Smooth muscle cell (in vitro differentiated cells): ENCODE measurements around the gene SLC16A10. TPM values are rescaled to one million over a fixed set of nuclear protein-coding genes. Genes with fewer than 3 reads are reported as not detected.
"Not testable (repeated sequence)": the region's sequence is repeated elsewhere in the genome, so short reads cannot be mapped to it uniquely, and the experiment has no call there.

Experiments
- DNase-seq: peaks from one replicate; lab custom pipeline; 2025; ENCODE audit not compliant: unreplicated experiment; lab: John Stamatoyannopoulos, UW
- H2AFZ ChIP-seq: fragments of 200-600 bp; sonication (generic); 2 replicates; pipeline ENCODE4 v1.6.0; 2016; ENCODE audit warnings: antibody characterized with exemption, low read depth, mild to moderate bottlenecking
- H3F3A ChIP-seq: fragments of 200-600 bp; sonication (generic); 2 replicates; pipeline ENCODE4 v1.6.0; 2017; ENCODE audit warnings: antibody characterized with exemption, low read depth
- H3K27ac ChIP-seq: fragments of 200-600 bp; sonication (generic); 2 replicates; pipeline ENCODE4 v1.5.1; 2016; ENCODE audit warnings: low read depth, mild to moderate bottlenecking
- H3K27me3 ChIP-seq: fragments of 200-600 bp; sonication (generic); 2 replicates; pipeline ENCODE4 v1.6.1; 2016; ENCODE audit warnings: low read depth, mild to moderate bottlenecking
- H3K36me3 ChIP-seq: fragments of 200-600 bp; sonication (generic); 2 replicates; pipeline ENCODE4 v1.5.1; 2016; ENCODE audit warnings: low read depth
- H3K4me1 ChIP-seq: fragments of 200-600 bp; sonication (generic); 2 replicates; pipeline ENCODE4 v1.5.1; 2016; ENCODE audit warnings: low read depth
- H3K4me2 ChIP-seq: fragments of 200-600 bp; sonication (generic); 2 replicates; pipeline ENCODE4 v1.6.0; 2016; ENCODE audit warnings: mild to moderate bottlenecking
- H3K4me3 ChIP-seq: fragments of 200-600 bp; sonication (generic); 2 replicates; pipeline ENCODE4 v1.5.1; 2016; ENCODE audit warnings: mild to moderate bottlenecking
- H3K79me2 ChIP-seq: fragments of 200-600 bp; sonication (generic); 2 replicates; pipeline ENCODE4 v1.6.0; 2016; ENCODE audit warnings: low read depth, mild to moderate bottlenecking
- H3K9ac ChIP-seq: fragments of 200-600 bp; sonication (generic); 2 replicates; pipeline ENCODE4 v1.6.0; 2016; ENCODE audit warnings: low read depth
- H3K9me3 ChIP-seq: fragments of 200-600 bp; sonication (generic); replicated peaks from 2 replicates; pipeline ENCODE4 v1.5.1; 2016; ENCODE audit warnings: low read depth
- H4K20me1 ChIP-seq: fragments of 200-600 bp; sonication (generic); 2 replicates; pipeline ENCODE4 v1.6.0; 2016; ENCODE audit warnings: low read depth
- CTCF ChIP-seq: fragments of 200-600 bp; sonication (generic); IDR thresholded peaks from 2 replicates; pipeline ENCODE4 v1.5.1; 2017; ENCODE audit warnings: borderline replicate concordance, mild to moderate bottlenecking, antibody characterized with exemption; ENCODE audit not compliant: insufficient read depth, poor library complexity, severe bottlenecking
- WGBS: methylation state at CpG from one replicate; pipeline ENCODE4 v1.1.7; 2016; ENCODE audit warnings: low lambda C conversion rate; 5-methylcytosine and 5-hydroxymethylcytosine counted together
- polyA plus RNA-seq: library from polyadenylated mRNA; unstranded; fragments of >200 nt; fragmentation: Nextera tagmentation; extraction: Ambion mirVana; gene quantifications from 2 replicates; pipeline ENCODE4 v1.2.1, GENCODE V29; 2016
- total RNA-seq: library from RNA; depleted of rRNA; stranded (reverse); fragments of >200 nt; gene quantifications from 2 replicates; pipeline ENCODE4 v1.2.3, GENCODE V29; 2014

Gene SLC16A10
- total and polyA plus RNA-seq, 2 experiments from 2014 or later, result 0.87 to 1.4 TPM

GRCh38 chr6:111137489-111138093 lies 50.3 kb downstream of the SLC16A10 start:
- H2AFZ ChIP-seq, result not testable (repeated sequence)

GRCh38 chr6:111147440-111147839 lies 60.1 kb downstream of the SLC16A10 start:
- Histone ChIP-seq H4K20me1 (no peaks in the 10 kb centered on the region), H3K4me2 (no peak overlapping the region), H3K4me1 (no peaks in the 10 kb centered on the region), H3K27me3 (no peaks in the 10 kb centered on the region), H3F3A (no peaks in the 10 kb centered on the region), H2AFZ (no peak overlapping the region), H3K79me2 (no peaks in the 10 kb centered on the region), H3K4me3 (no peak overlapping the region), H3K27ac (no peak overlapping the region), H3K36me3 (no peaks in the 10 kb centered on the region), H3K9ac (no peak overlapping the region), H3K9me3 (no peaks in the 10 kb centered on the region)
- WGBS, result 87% methylated on average over 3 of the region's 3 CpGs
- no peak for TF ChIP-seq CTCF
- no peak for DNase-seq

More at GRCh38 chr6:111137489-111138093, 50.3 kb downstream of the SLC16A10 start:
- not testable (repeated sequence) for H3K4me3 ChIP-seq, DNase-seq, H3K27ac ChIP-seq, H3K4me2 ChIP-seq, H4K20me1 ChIP-seq, H3F3A ChIP-seq, H3K36me3 ChIP-seq, H3K4me1 ChIP-seq, H3K9me3 ChIP-seq, H3K27me3 ChIP-seq, H3K79me2 ChIP-seq, H3K9ac ChIP-seq
- 85% methylated on average over 14 of the region's 14 CpGs for WGBS

GRCh38 chr6:111148110-111148509 lies 60.8 kb downstream of the SLC16A10 start:
- H3K4me3 ChIP-seq, result no peak overlapping the region
- H3F3A ChIP-seq, result no peaks in the 10 kb centered on the region
- no peak overlapping the region for H3K9ac ChIP-seq
- no peaks in the 10 kb centered on the region for H4K20me1 ChIP-seq
- 83% methylated on average over 1 of the region's 1 CpG for WGBS
- no peaks in the 10 kb centered on the region for H3K79me2 ChIP-seq
- no peak for TF ChIP-seq CTCF
- H3K36me3 ChIP-seq, result no peaks in the 10 kb centered on the region
- no peak overlapping the region for H3K4me2 ChIP-seq
- no peak for DNase-seq
- H3K9me3 ChIP-seq, result no peaks in the 10 kb centered on the region
- H2AFZ ChIP-seq, result no peak overlapping the region
- no peaks in the 10 kb centered on the region for H3K4me1 ChIP-seq
- H3K27me3 ChIP-seq, result no peaks in the 10 kb centered on the region
- no peak overlapping the region for H3K27ac ChIP-seq

GRCh38 chr6:111150577-111150976 lies 63.3 kb downstream of the SLC16A10 start:
- Histone ChIP-seq H3K27ac (no peak overlapping the region), H2AFZ (no peak overlapping the region), H3K36me3 (no peaks in the 10 kb centered on the region), H3K27me3 (no peaks in the 10 kb centered on the region), H3F3A (no peaks in the 10 kb centered on the region), H3K9me3 (no peaks in the 10 kb centered on the region), H3K4me1 (no peaks in the 10 kb centered on the region), H3K79me2 (no peaks in the 10 kb centered on the region), H3K4me3 (no peak overlapping the region), H3K9ac (no peak overlapping the region), H3K4me2 (no peak overlapping the region), H4K20me1 (no peaks in the 10 kb centered on the region)
- DNase-seq, result no peak
- TF ChIP-seq CTCF, result no peak
- WGBS, result 54% methylated on average over 1 of the region's 1 CpG
